ENCODE results near the gene MSL1.

Gene MSL1

GRCh38 chr17:40090237-40091119 is 31.3 kb upstream of the MSL1 start:
- in situ Hi-C loops (cut with MboI; ENCODE audit: low sequenced_read_pairs) = no loop called here

DNA sequence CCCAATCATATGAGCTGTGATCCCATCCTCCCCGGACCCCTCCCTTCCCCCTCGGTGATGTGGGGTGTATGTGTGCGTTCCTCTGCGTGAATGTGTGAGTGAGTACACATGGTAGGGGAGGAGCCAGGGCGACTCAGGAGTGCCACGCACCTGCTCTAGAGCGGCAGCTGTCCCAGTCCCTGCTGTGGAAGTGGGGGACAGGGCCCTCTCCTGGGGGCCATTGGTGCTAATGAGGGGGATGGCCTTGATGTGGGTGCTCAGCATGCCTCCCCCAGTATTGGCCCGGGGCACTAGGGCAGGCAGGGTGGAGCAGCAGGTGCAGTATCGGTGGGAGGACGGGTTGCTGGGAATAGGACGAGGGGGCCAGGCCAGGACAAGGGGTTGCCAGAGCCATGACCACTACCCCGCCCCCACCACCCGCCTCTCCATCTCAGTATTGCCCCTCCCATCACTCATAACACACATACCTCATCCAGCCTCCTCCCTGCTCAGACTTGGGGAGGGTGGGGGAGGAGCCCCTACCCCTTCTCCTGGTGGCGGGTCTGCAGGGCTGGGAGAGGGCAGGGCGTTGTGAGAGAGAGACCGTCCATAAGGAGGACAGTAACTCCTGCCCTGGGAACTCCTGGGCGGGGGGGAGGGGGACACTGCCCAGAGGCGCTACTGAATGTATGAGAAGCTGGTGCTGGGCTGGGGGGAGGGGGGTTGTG is 29.9 kb upstream of the MSL1 start:
- in situ Hi-C loops (cut with MboI; ENCODE audit: low sequenced_read_pairs) = no loop called here

DNA sequence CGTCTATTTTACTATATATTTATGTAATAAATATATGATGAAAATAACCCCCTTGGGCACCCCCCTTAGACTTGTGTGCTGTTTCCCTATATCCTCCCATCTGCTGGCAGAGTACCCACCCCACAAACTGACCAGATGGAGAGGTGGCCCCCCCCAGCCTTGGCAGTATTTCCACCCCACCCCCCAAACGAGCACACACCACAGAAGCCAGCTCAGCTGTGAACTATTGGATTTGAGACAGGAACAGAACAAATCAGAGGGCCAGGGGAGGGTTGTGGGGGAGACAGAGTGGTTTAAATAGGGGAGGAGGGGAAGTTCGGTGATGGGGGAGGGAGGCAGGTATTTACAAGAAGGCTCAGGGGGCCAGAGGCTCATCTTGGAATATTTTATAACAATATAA is 29.2 kb upstream of the MSL1 start:
- in situ Hi-C loops (cut with MboI; ENCODE audit: low sequenced_read_pairs) = no loop called here

DNA sequence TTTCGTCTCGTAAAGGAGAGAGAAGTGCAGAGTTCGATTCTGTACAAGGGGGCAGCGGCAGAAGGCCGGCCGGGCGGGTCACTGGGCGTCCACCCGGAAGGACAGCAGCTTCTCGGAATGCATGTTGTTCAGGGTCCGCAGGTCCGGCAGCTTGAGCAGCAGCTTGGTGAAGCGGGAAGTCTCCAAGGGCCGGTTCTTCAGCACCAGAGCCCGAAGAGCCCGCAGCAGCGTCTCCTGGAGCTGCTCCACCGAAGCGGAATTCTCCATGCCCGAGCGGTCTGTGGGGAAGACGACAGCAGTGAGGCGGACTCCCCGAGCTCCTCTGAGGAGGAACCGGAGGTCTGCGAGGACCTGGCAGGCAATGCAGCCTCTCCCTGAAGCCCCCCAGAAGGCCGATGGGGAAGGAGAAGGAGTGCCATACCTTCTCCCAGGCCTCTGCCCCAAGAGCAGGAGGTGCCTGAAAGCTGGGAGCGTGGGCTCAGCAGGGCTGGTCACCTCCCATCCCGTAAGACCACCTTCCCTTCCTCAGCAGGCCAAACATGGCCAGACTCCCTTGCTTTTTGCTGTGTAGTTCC is 28.7 kb upstream of the MSL1 start:
- in situ Hi-C loops (cut with MboI; ENCODE audit: low sequenced_read_pairs) = no loop called here

GRCh38 chr17:40093580-40094201 is 28.1 kb upstream of the MSL1 start:
- in situ Hi-C loops (cut with MboI; ENCODE audit: low sequenced_read_pairs) = no loop called here

GRCh38 chr17:40094874-40095273 is 26.9 kb upstream of the MSL1 start:
- in situ Hi-C loops (cut with MboI; ENCODE audit: low sequenced_read_pairs) = no loop called here

- in situ Hi-C loops (cut with MboI; ENCODE audit: low sequenced_read_pairs) = no loop called here
Measured at GRCh38 chr17:40095351-40095943, 26.3 kb upstream of the MSL1 start.

DNA sequence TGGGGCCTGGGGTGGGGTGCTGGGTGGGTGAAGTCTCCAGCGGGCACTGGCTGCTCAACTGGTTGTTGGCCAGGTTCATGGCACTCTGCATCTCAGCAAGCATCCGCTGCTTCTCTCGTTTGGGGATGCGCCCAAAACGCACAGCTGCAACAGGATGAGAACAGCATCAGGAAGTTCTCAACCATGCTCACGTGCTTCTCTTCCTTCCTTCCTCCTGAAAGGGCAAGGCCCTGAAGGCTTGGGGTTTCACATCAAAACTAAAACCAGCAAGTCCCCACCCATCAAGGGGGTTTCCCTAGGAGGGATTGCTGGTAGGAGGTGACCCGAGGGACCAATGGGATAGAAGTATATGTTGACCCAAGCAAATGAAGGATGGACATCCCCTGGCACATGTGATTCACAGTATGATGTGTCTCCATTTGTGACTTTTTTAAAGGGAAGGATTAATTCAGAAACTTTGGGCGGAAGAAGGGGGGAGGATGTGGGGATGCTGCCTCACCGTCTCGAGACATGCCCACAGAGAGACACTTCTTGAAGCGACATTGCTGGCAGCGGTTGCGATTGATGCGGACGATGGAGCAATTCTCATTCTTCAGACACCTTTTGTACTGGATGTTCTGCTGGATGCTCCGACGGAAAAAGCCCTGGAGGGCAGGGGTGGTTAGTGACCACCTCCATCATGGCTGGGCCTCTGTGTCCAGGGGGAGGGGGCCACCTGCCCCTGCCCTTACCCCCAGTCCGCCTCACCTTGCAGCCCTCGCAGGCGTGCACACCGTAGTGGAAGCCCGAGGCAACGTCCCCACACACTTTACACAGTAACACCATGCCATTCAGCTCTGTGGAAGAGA is 25.6 kb upstream of the MSL1 start:
- in situ Hi-C loops (cut with MboI; ENCODE audit: low sequenced_read_pairs) = no loop called here

- in situ Hi-C loops (cut with MboI; ENCODE audit: low sequenced_read_pairs) = no loop called here
Measured at GRCh38 chr17:40097087-40097486, 24.7 kb upstream of the MSL1 start.

DNA sequence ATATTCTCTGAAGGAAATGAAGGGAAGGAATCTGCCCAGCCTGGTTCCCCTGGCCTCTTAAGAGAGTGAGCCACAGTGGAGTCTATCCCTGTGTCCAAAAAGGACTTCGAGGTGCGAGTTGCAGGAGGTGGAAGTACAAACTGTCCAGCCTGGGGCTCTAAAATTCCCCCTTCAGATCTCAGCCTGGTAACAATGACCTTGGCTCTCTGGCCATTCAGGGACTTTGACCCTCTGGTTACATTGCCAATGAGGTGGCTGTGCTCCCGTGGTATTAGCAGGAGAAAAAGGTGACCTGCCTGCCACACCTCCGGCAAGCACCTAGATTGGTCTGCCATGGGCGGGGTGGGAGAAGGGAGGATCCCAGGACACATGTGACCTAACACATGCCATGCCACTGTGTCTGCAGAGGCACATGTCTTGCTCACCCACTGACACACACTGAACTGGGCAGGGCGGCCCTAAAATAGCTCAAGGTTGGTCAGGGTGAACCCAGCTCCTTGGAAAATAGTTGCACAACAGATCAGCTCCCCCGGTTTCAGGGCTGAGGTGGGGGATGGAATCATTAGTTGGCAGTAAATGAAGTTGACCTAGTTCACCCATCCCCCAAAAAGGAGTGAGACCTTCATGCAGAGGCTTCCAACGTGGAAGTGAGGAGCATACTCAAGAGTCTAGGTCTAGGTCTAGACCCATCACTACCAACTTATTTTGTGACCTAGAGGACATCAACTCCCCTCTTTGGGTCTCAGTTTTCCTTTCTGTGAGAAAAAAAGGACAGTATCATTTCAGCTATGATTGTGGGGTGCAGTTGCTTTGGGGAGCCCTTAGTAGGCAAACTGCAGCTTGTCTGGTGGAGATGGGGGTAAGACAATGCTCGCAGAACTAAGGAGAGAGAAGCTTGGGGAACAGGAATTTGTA is 23.6 kb upstream of the MSL1 start:
- in situ Hi-C loops (cut with MboI; ENCODE audit: low sequenced_read_pairs) = no loop called here

GRCh38 chr17:40098846-40099618 is 22.7 kb upstream of the MSL1 start:
- in situ Hi-C loops (cut with MboI; ENCODE audit: low sequenced_read_pairs) = no loop called here

DNA sequence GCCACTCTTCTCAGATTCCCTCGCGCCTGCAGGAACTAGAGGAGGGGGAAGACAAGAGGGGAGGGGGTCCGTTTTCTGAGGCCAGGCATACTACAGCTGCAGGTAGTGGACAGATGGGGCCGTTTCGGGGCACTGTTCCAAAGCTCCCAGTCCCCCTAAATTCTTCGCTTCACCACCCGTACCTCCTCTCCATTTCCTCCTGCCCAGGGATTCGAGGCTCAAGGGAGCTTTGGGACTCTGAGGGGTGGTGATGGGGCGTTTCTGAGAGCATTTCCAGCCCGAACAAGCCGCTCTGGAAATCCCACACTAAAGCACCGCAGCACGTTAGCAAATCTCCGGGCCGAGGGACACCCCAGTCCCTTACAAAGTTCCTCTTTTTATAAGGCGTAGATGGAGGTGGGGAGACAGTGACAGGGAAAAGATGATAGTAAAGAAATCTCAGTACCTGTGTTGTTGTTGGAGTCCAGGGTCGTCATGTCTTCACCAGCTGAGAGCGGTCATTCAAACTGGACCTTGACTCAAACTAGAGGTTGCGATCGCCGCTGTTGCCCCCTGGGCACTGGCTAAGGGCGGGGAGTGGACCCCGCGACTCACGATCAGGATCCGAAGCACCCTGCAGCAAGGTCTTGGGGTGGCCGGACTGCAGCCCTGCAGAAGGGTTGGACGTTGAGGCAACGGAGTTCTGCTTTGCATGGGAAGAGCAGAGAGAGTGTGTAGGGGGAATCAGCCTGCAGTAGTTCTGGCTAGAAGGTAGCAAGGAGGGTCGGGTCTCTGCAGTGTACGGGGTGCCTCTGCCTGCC is 22.0 kb upstream of the MSL1 start:
- in situ Hi-C loops (cut with MboI; ENCODE audit: low sequenced_read_pairs) = no loop called here

DNA sequence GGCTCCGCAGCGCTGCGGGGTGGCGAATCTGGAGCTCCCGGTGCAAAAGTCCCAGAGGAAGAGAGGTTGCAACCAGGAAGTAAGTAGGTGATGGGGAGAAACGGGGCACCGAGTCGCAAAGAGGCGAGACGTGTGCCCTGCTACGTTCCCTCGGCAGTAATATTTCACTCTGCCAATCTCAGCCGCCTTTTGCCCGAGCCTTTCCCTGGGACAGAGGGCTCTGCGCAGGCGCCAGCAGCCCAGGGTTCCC is 21.4 kb upstream of the MSL1 start, which contains the start of gene NR1D1:
Gene NR1D1, minus strand, starts transcription at position 171 of the 250 bp plus-strand sequence. CDS start 495 bp downstream, outside the sequence.
- in situ Hi-C loops (cut with MboI; ENCODE audit: low sequenced_read_pairs) = no loop called here

DNA sequence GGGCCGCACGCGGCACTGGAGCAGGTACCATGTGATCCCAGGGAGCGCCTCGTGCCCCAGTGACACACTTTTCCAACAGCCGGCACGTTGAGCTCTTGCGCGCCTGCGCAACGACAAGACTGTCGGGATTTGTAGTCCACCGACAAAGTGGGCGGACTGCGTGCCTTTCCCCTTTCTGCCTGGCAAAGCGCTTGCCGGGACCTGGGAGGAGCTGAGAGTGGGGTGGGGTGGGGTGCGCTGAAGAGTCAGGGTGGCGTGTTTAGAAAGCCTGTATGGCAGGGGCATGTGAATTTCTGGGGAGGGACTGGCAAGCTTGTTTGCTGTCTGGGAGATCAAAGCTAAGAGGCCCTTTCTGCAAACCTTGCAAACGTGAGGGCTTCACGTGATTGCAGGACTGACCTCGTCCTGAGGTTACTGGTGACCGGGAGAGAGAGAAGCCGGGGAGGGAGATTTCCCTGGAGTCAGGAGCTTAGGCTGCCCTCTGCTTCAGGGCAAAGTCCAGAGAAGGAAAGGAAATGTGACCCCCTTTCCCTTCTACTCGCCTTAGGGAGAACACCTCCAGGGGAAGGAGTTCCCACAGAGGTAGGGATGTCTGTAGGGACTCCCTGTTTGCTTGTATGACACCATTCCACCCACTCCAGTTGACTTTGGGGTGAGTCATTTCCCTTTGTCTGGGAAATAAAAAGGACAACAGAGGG is 21.0 kb upstream of the MSL1 start:
- in situ Hi-C loops (cut with MboI; ENCODE audit: low sequenced_read_pairs) = no loop called here

GRCh38 chr17:40101367-40102210 is 20.2 kb upstream of the MSL1 start:
- in situ Hi-C loops (cut with MboI; ENCODE audit: low sequenced_read_pairs) = no loop called here

DNA sequence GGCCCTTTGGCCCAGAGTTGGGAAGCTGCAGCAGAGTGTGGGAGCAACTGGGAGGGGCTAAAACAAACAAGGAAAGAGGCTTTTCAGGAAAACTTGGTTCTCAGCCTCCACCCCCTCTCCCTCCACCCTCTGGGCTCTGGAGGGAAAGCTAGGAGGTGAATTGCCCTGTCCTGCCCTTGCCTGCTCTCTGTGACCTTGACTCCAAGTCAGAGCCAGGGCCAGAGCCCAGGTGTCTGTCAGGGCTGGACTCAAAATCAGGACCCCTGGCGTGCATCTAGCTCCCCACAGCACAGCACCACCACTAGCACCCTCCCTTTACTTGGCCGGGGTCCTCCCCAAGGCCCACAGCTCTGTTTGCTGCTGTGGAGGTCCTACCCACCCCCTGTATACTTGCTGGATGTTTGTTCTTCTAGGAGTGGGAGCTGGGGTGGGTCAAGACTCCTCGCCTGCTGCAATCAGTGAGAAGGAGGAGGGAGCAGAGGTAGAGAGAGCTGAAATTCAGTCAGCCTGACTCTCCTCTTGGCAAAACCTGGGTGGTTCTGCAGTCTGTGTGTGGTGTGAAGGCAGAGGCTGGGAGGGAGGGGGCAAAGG is 18.6 kb upstream of the MSL1 start:
- in situ Hi-C loops (cut with MboI; ENCODE audit: low sequenced_read_pairs) = no loop called here
